ENCODE measurements around the gene PHYHD1.

DNA sequence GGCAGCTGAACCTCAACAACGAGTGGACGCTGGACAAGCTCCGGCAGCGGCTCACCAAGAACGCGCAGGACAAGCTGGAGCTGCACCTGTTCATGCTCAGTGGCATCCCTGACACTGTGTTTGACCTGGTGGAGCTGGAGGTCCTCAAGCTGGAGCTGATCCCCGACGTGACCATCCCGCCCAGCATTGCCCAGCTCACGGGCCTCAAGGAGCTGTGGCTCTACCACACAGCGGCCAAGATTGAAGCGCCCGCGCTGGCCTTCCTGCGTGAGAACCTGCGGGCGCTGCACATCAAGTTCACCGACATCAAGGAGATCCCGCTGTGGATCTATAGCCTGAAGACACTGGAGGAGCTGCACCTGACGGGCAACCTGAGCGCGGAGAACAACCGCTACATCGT, 12.4 kb upstream of the PHYHD1 start:
- TF ChIP-seq, protein P1, sequence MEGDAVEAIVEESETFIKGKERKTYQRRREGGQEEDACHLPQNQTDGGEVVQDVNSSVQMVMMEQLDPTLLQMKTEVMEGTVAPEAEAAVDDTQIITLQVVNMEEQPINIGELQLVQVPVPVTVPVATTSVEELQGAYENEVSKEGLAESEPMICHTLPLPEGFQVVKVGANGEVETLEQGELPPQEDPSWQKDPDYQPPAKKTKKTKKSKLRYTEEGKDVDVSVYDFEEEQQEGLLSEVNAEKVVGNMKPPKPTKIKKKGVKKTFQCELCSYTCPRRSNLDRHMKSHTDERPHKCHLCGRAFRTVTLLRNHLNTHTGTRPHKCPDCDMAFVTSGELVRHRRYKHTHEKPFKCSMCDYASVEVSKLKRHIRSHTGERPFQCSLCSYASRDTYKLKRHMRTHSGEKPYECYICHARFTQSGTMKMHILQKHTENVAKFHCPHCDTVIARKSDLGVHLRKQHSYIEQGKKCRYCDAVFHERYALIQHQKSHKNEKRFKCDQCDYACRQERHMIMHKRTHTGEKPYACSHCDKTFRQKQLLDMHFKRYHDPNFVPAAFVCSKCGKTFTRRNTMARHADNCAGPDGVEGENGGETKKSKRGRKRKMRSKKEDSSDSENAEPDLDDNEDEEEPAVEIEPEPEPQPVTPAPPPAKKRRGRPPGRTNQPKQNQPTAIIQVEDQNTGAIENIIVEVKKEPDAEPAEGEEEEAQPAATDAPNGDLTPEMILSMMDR (IDR thresholded peaks at IDR 0.05; ENCODE audit: extremely low read depth in 1 of 2, insufficient read depth in 1 of 2, low read depth in 1 of 2, low read length in 2 of 2) = no peak
- TF ChIP-seq POLR2A (IDR thresholded peaks at IDR 0.05; ENCODE audit: low read depth, low read length) = no peak
- TF ChIP-seq POLR2AphosphoS5 (IDR thresholded peaks at IDR 0.05; ENCODE audit: insufficient read depth, low read depth, low read length) = no peak
- TF ChIP-seq EZH2 (IDR thresholded peaks at IDR 0.05; ENCODE audit: borderline replicate concordance, low read depth, low read length, severe bottlenecking) = no peak
- TF ChIP-seq, protein P2, sequence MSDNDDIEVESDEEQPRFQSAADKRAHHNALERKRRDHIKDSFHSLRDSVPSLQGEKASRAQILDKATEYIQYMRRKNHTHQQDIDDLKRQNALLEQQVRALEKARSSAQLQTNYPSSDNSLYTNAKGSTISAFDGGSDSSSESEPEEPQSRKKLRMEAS (IDR thresholded peaks at IDR 0.05; ENCODE audit: insufficient read depth, insufficient read length) = no peak
- no peak for TF ChIP-seq JUN (IDR thresholded peaks at IDR 0.05; ENCODE audit: borderline replicate concordance, insufficient read depth, insufficient read length, low read depth)
